Stimulated activated CD8-positive, alpha-beta memory T cell treated with anti-CD3 and anti-CD28 coated beads, Interleukin-7, amount 100 ng/mL, for 48 hours (primary cell): ENCODE measurements around the gene CMIP.

Experiments
- DNase-seq, 2 donors: peaks; one replicate each; pipeline ENCODE4 v3.0.0-alpha.2; 2020; ENCODE audit warnings: low read depth in 1 of 2; ENCODE audit errors: extremely low read depth in 1 of 2

CMIP gene

GRCh38 chr16:81458827-81459598, 14.4 kb downstream of the CMIP start:
- DNase-seq = no peak

GRCh38 chr16:81460075-81460474, 15.5 kb downstream of the CMIP start:
- DNase-seq = no peak

- no peak for DNase-seq
Observed at GRCh38 chr16:81461243-81461642, 16.6 kb downstream of the CMIP start.

DNA sequence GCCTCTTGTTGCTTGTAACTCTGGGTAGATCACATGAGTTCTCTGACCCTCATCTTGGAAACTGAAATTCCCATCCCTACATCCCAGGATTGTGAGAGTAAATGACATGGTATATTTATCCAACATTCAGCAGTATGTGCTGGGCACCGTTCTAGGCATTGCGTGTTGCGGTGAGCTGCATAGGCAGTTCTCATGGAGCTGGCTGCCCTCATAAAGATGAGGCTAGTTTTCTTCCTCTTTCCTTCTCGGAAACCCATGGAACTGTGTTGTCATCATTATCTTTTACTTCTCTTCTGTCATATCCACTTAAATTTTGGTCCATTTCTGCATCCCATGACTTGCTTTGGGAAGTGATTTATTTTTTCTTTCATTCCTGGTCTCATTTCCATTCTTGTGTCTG, 17.2 kb downstream of the CMIP start:
- no peak for DNase-seq

- DNase-seq = no peak
Observed at GRCh38 chr16:81462683-81463082, 18.1 kb downstream of the CMIP start.

DNA sequence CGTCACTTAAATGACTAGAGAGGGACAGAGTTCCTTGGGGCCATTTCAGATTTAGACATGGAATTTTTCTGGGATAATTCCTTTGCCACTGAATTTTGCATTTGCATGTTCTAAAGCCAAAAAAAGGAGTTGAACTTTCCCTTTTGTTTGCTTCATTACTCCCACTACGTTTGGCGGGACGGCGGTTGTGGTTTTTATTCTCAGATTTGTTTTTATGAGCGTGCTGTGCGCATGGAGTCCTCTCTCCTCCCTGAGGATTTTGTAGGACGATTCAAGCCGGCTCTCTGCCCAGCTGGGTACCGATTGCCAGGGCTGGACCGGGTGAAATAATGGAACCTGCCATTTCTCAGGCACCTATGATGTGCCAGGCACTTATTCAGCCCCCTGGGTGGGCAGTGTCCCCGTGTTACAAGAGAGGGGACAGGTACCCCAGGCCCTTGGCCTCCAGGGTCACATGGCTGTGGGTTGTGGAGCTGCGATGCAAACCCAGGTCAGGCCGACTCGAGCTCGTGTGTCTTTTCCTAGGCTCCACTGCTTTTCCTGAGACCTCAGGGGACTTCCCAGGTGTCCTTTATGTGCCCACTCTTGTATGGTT, 18.8 kb downstream of the CMIP start:
- no peak for DNase-seq

DNA sequence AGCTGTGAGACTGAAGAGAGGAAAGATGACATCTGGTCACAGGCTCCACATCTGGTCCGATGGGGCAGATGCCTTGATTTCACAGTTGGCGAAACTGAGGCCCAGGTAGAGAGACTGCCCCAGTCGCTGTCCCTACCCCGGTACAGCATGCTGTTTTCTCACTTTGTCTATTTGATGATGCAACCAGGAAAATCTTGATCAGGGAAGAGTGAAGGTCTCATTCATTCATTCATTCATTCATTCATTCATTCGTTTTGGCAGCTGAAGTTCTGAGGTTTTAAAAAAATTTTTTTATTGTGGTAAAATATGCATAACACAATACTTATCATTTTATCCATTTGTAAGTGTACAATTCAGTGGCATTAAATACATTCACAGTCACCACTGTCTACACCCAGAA, 19.7 kb downstream of the CMIP start:
- no peak for DNase-seq

DNA sequence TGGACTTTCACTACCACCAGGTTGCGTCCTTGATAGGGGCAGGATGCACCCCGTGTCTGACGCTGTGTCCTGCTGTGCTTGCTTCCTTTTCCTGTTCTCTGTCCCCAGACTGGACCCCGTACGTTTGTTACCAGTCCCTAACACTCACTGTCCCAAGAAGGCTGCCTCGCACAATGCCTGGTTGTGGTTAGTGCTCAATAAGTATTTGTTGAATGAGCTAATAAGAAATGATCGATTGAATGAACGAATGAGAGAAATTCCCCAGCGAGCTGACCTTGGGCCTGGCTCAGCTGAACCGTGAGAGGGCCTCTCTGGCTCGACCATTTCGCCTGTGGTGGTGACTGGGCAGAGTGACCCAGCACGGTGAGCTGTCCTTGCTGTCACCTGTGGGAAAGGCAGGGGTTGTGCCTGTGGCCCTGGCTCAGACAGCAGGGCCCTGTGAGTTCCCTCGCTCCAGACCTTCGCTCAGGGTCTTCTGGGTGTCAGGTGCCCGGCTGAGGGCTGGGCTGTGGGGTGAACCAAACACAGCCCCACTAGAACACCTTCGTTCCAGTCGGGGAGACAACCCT, 20.9 kb downstream of the CMIP start:
- DNase-seq = no peak

- no peak for DNase-seq
Observed at GRCh38 chr16:81466356-81466980, 21.9 kb downstream of the CMIP start.

- no peak for DNase-seq
Observed at GRCh38 chr16:81467072-81467471, 22.5 kb downstream of the CMIP start.

- DNase-seq = no peak
Observed at GRCh38 chr16:81467815-81468214, 23.2 kb downstream of the CMIP start.

GRCh38 chr16:81468269-81468902, 23.8 kb downstream of the CMIP start:
- no peak for DNase-seq

- DNase-seq = no peak
Observed at GRCh38 chr16:81469183-81469677, 24.6 kb downstream of the CMIP start.

GRCh38 chr16:81469710-81470535, 25.3 kb downstream of the CMIP start:
- no peak for DNase-seq

DNA sequence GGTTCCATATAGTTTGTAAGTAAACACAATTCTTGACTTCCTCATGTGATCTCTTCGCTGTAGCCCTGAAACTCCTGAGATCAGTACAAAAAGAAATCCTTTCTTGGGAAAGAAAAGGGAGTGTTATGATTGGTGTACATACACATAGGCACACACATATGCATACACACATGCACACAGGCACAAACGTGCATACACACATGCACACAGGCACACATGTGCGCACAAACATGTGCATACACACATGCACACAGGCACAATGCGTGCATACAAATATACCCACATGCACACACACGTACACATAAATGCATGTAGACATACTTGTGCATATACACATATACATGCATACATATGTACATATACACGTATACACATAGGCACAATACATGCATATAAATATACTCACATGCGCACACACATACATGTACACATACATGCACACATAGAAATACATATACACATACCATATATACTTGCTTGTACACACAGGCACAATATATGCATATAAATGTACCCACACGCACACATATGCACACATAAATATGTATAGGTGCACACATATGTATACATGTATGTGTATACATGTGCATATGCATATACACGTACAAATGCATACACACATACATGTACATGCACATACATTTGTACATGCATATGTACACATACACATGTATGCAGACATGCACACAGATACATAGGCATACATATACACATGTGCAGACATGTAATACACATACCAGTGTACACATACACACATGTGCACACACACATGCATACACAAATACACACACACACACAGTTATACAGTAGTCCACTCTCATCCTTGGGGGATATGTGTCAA, 26.4 kb downstream of the CMIP start:
- no peak for DNase-seq

- DNase-seq = no peak
Observed at GRCh38 chr16:81471882-81472281, 27.3 kb downstream of the CMIP start.

DNA sequence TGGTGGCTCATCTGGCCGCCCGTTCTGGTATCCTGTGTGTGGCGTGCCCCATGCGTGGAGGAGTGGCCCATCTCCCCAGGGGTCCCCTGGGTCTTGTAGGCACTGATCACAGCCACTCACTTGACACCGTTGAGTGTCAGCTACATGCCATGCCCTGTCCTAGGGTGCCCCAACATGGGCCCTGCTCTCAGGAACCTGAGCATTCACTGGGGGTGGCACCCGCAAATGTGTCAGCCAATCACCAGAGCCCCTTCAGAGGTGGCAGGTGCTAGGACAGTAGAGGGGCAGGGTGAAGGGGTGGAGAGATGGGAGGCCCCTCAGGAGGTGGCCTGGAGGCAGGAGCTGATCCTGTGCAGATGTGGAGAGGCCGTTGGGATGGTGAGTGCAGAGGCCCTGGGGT, 27.8 kb downstream of the CMIP start:
- DNase-seq = no peak

- DNase-seq = no peak
Observed at GRCh38 chr16:81473066-81473488, 28.5 kb downstream of the CMIP start.

DNA sequence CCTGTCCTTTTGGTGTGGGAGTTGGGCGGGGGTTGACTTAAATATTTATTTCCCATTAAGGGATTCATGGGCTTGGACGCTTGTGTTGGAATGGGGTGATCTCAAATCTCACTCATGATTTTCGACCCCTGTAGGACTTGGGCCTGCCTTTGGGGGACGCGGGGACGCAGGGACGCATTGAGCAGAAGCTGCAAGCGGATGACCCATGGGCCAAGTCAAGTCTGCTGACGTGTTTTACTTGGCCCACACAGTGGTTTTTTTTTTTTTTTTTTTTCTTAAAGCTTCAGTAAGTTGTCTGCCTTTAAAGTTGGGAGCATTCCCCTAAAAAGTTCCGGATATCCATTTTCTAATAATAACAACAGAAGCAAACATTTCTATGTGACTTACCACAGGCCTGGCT, 28.9 kb downstream of the CMIP start:
- DNase-seq = no peak
